Hippocampal formation (tissue), 2 donors: ENCODE data around the gene FSD1.
"Not testable (repeated sequence)": the region's sequence is repeated elsewhere in the genome, so short reads cannot be mapped to it uniquely, and the experiment has no call there.

ENCODE experiments used
- DNase-seq, 2 donors: peaks; one replicate each; lab custom pipeline; 2025; lab: John Stamatoyannopoulos, UW

The FSD1 gene

GRCh38 chr19:4345342-4346019 lies 41.1 kb downstream of the FSD1 start:
- DNase-seq, result no peak

GRCh38 chr19:4346020-4346383 lies 41.6 kb downstream of the FSD1 start:
- no peak for DNase-seq

- DNase-seq, result no peak
Observed at GRCh38 chr19:4347521-4347920, 43.1 kb downstream of the FSD1 start.

- DNase-seq, result not testable (repeated sequence)
Observed at GRCh38 chr19:4349225-4349624, 44.8 kb downstream of the FSD1 start.

- DNase-seq, result no peak
Observed at GRCh38 chr19:4350111-4350510, 45.7 kb downstream of the FSD1 start.

- no peak for DNase-seq
Observed at GRCh38 chr19:4350726-4351125, 46.3 kb downstream of the FSD1 start.

GRCh38 chr19:4352701-4353121 lies 48.3 kb downstream of the FSD1 start:
- no peak for DNase-seq

GRCh38 chr19:4354282-4354681 lies 49.9 kb downstream of the FSD1 start:
- no peak for DNase-seq

GRCh38 chr19:4354897-4355296 lies 50.5 kb downstream of the FSD1 start:
- no peak for DNase-seq

- DNase-seq, result no peak
Observed at GRCh38 chr19:4357095-4357797, 52.8 kb downstream of the FSD1 start.

GRCh38 chr19:4357921-4358326 lies 53.5 kb downstream of the FSD1 start:
- DNase-seq, result no peak

- no peak for DNase-seq
Observed at GRCh38 chr19:4358709-4359626, 54.6 kb downstream of the FSD1 start.

- DNase-seq, result no peak
Observed at GRCh38 chr19:4359627-4360000, 55.2 kb downstream of the FSD1 start.

- DNase-seq, result no peak
Observed at GRCh38 chr19:4360081-4360569, 55.7 kb downstream of the FSD1 start.

GRCh38 chr19:4360641-4361151 lies 56.3 kb downstream of the FSD1 start:
- no peak for DNase-seq

- no peak for DNase-seq
Observed at GRCh38 chr19:4361152-4362046, 57.0 kb downstream of the FSD1 start.

GRCh38 chr19:4362101-4362828 lies 57.9 kb downstream of the FSD1 start:
- no peak for DNase-seq

GRCh38 chr19:4362831-4363545 lies 58.6 kb downstream of the FSD1 start:
- no peak for DNase-seq

GRCh38 chr19:4363571-4364304 lies 59.3 kb downstream of the FSD1 start:
- no peak for DNase-seq
